ENCODE data around the gene ADAMTS3.

ADAMTS3 gene

GRCh38 chr4:72340803-72341431 lies 228.1 kb downstream of the ADAMTS3 start:
- Histone ChIP-seq H3K4me3 (ENCODE audit: low read depth, low read length) (no peak overlapping the region), H3K27me3 (replicated peaks) (no peaks in the 10 kb centered on the region), H3K27ac (no peak overlapping the region), H3K36me3 (replicated peaks) (no peaks in the 10 kb centered on the region)
- in situ Hi-C loops (cut with HindIII; ENCODE audit: low pct_ligation_motif_present, low sequenced_read_pairs), result no loop called here
- DNase-seq, result no peak
- TF ChIP-seq CTCF (IDR thresholded peaks at IDR 0.05; ENCODE audit: low read depth, low read length, missing control alignments), result peak; percentile 16

GRCh38 chr4:72338060-72338459 lies 231.0 kb downstream of the ADAMTS3 start:
- Histone ChIP-seq H3K27me3 (replicated peaks) (no peaks in the 10 kb centered on the region), H3K4me3 (ENCODE audit: low read depth, low read length) (no peak overlapping the region)
- TF ChIP-seq CTCF (IDR thresholded peaks at IDR 0.05; ENCODE audit: low read depth, low read length, missing control alignments), result no peak

GRCh38 chr4:72330381-72330780 lies 238.6 kb downstream of the ADAMTS3 start:
- Histone ChIP-seq H3K27ac (no peak overlapping the region), H3K36me3 (replicated peaks) (no peaks in the 10 kb centered on the region), H3K4me3 (ENCODE audit: low read depth, low read length) (no peak overlapping the region), H3K27me3 (replicated peaks) (no peaks in the 10 kb centered on the region)
- no peak for TF ChIP-seq CTCF (IDR thresholded peaks at IDR 0.05; ENCODE audit: low read depth, low read length, missing control alignments)
- in situ Hi-C loops (cut with HindIII; ENCODE audit: low pct_ligation_motif_present, low sequenced_read_pairs), result no loop called here
- DNase-seq, result no peak

More at GRCh38 chr4:72338060-72338459, 231.0 kb downstream of the ADAMTS3 start:
- Histone ChIP-seq H3K27ac (no peak overlapping the region), H3K36me3 (replicated peaks) (no peaks in the 10 kb centered on the region)
- in situ Hi-C loops (cut with HindIII; ENCODE audit: low pct_ligation_motif_present, low sequenced_read_pairs), result no loop called here
- no peak for DNase-seq

- no peak overlapping the region for H3K4me3 ChIP-seq (ENCODE audit: low read depth, low read length)
- in situ Hi-C loops (cut with HindIII; ENCODE audit: low pct_ligation_motif_present, low sequenced_read_pairs), result no loop called here
- no peaks in the 10 kb centered on the region for H3K27me3 ChIP-seq (replicated peaks)
- DNase-seq, result no peak
- TF ChIP-seq CTCF (IDR thresholded peaks at IDR 0.05; ENCODE audit: low read depth, low read length, missing control alignments), result peak; percentile 62
- H3K27ac ChIP-seq, result no peak overlapping the region
- no peaks in the 10 kb centered on the region for H3K36me3 ChIP-seq (replicated peaks)
Observed at GRCh38 chr4:72326692-72327632, 242.1 kb downstream of the ADAMTS3 start.

GRCh38 chr4:72325215-72325614 lies 243.8 kb downstream of the ADAMTS3 start:
- no peak for DNase-seq
- Histone ChIP-seq H3K27ac (no peak overlapping the region), H3K36me3 (replicated peaks) (no peaks in the 10 kb centered on the region), H3K4me3 (ENCODE audit: low read depth, low read length) (no peak overlapping the region), H3K27me3 (replicated peaks) (no peaks in the 10 kb centered on the region)
- no peak for TF ChIP-seq CTCF (IDR thresholded peaks at IDR 0.05; ENCODE audit: low read depth, low read length, missing control alignments)
- in situ Hi-C loops (cut with HindIII; ENCODE audit: low pct_ligation_motif_present, low sequenced_read_pairs), result no loop called here
